Central memory CD8-positive, alpha-beta T cell (primary cell): ENCODE data around the gene DSE.

ENCODE experiments used
- ATAC-seq: fragments of 150-1000 bp; cut with Tn5 transposase; replicated peaks from 2 replicates; pipeline ENCODE4 v1.10.0; 2022; ENCODE audit warnings: mild to moderate bottlenecking, moderate FRiP score, moderate number of reproducible peaks; ENCODE audit not compliant: poor library complexity, severe bottlenecking; ENCODE audit errors: extremely low read depth
- DNase-seq, 2 donors: peaks; one replicate each; pipeline ENCODE4 v3.0.0; 2021; ENCODE audit warnings: low spot score in 2 of 2
- H3K27ac Mint-ChIP-seq: one replicate; pipeline ENCODE4 v1.8.0; 2022; ENCODE audit warnings: low read depth, mild to moderate bottlenecking, moderate library complexity, mixed read lengths
- H3K27me3 Mint-ChIP-seq: one replicate; pipeline ENCODE4 v1.8.0; 2022; ENCODE audit warnings: mixed read lengths
- H3K36me3 Mint-ChIP-seq: one replicate; pipeline ENCODE4 v1.8.0; 2022; ENCODE audit warnings: mild to moderate bottlenecking, moderate library complexity, mixed read lengths; ENCODE audit not compliant: insufficient read depth
- H3K4me1 Mint-ChIP-seq: one replicate; pipeline ENCODE4 v1.8.0; 2022; ENCODE audit warnings: mixed read lengths
- H3K4me3 Mint-ChIP-seq: one replicate; pipeline ENCODE4 v1.8.0; 2022; ENCODE audit warnings: mild to moderate bottlenecking, moderate library complexity, mixed read lengths
- H3K9me3 Mint-ChIP-seq: one replicate; pipeline ENCODE4 v1.8.0; 2022; ENCODE audit warnings: mixed read lengths

DSE gene

DNA sequence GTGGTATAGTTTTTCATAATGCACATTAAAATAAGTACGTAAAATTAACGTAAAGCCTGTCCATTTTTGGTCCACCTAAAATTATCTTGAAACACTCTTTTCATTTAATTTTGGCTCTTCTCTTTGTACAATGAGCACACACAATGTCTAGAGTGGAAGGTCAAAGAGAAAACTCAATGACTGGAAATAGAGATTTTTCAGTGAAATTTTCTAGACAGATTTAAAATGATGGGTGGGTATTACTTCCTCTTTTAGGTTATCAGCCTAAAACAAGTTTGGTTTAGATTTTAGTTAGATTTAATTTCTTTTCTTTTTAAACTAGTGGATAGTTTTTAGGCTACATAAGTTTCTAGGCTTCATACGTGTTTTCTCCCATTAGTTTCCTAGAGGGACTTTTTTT is 24.9 kb downstream of the DSE start:
- Mint-ChIP-seq H3K4me1 (peaks cover 15% of the 10 kb centered on the region), H3K9me3 (no peaks in the 10 kb centered on the region), H3K4me3 (no peak overlapping the region), H3K27ac (no peak overlapping the region), H3K27me3 (no peaks in the 10 kb centered on the region), H3K36me3 (no peaks in the 10 kb centered on the region)
- ATAC-seq (no peak), DNase-seq (no peak)

DNA sequence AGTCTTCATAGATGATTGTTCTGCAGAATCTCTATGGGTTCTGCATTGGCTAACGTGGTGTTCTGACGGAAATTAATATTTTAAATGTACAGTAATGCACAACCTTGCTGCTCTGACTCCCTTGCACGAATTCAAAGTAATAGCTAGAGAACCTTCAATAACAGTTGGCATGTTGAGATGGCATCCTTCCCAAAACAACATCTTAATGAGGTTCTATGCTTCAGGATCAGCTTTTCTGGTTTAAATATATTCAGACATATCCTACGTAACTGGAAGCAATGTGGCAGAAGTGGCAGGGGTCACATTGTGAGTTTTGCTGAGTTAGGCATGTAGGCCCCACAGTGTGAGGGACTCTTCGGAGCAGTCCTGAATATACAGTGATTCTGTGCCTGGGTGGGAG is 25.7 kb downstream of the DSE start:
- DNase-seq (no peak), ATAC-seq (no peak)
- H3K27me3 Mint-ChIP-seq, result no peaks in the 10 kb centered on the region
- H3K27ac Mint-ChIP-seq, result no peak overlapping the region
- H3K36me3 Mint-ChIP-seq, result no peaks in the 10 kb centered on the region
- H3K4me3 Mint-ChIP-seq, result no peak overlapping the region
- no peaks in the 10 kb centered on the region for H3K9me3 Mint-ChIP-seq
- H3K4me1 Mint-ChIP-seq, result peaks cover 15% of the 10 kb centered on the region

DNA sequence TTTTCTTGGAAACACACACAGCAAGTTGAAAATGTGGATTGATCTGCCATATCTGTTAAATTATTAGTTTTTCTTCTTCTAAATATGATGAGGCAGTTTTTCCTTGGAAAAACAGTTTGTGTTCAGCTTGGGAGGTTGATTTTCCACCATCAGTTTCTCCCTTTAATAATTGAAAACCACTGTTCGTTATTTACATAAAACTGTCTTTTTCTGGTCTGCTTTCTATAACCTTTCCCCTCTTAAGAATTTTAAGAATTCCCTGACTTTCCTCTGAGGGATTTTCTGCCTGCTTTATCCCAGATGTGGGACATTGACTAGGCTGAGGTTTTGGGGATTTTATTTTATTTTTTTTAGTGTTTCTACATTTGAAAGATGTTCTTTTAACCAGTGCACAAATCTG is 27.2 kb downstream of the DSE start:
- H3K4me3 Mint-ChIP-seq, result no peak overlapping the region
- no peak overlapping the region for H3K27ac Mint-ChIP-seq
- no peaks in the 10 kb centered on the region for H3K36me3 Mint-ChIP-seq
- ATAC-seq (no peak), DNase-seq (no peak)
- H3K4me1 Mint-ChIP-seq, result peaks cover 4% of the 10 kb centered on the region
- H3K27me3 Mint-ChIP-seq, result no peaks in the 10 kb centered on the region
- no peaks in the 10 kb centered on the region for H3K9me3 Mint-ChIP-seq

DNA sequence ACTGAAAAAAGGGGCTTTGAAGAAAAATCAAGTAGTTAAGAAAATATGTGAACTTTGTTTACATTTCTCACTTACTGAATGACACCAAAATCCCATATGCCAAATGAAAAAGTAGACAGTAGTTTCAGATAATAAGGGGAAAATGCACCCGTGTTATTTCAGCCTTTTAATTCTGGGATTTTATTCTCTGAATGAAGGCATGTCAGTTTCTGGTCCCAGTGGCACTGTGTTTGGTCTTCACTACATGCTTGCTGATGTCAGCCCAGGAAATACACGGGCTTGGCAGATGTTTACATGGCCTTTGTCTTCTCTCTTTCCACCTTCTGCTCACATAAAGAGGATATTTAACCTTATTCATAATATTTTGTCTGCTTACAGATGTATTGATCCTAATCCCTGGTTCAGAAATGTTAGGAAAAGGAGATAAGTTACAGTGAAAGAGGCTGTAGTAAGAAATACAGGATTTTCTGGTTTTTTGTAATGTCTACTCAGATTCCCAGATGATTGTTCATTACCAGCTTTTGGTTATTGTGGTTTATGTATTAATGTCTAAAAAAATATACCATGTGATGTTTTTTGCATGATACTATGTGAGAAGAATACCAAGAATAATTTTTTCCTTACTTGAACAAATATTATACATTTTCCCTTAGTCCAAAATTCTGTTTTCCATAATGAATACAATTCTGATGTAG is 27.7 kb downstream of the DSE start:
- Mint-ChIP-seq H3K4me1 (peaks cover 2% of the 10 kb centered on the region), H3K4me3 (no peak overlapping the region), H3K27me3 (no peaks in the 10 kb centered on the region), H3K36me3 (no peaks in the 10 kb centered on the region), H3K27ac (no peak overlapping the region), H3K9me3 (no peaks in the 10 kb centered on the region)
- ATAC-seq (no peak), DNase-seq (no peak)

DNA sequence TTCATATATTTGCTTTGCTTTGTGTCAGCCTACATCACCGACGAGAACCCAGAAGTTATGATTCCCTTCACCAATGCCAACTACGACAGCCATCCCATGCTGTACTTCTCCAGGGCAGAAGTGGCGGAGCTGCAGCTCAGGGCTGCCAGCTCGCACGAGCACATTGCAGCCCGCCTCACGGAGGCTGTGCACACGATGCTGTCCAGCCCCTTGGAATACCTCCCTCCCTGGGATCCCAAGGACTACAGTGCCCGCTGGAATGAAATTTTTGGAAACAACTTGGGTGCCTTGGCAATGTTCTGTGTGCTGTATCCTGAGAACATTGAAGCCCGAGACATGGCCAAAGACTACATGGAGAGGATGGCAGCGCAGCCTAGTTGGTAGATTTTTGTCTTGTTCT is 28.5 kb downstream of the DSE start:
- Mint-ChIP-seq H3K27me3 (no peaks in the 10 kb centered on the region), H3K27ac (no peak overlapping the region), H3K4me1 (no peaks in the 10 kb centered on the region), H3K36me3 (no peaks in the 10 kb centered on the region), H3K9me3 (no peaks in the 10 kb centered on the region), H3K4me3 (no peak overlapping the region)
- DNase-seq (no peak), ATAC-seq (no peak)

DNA sequence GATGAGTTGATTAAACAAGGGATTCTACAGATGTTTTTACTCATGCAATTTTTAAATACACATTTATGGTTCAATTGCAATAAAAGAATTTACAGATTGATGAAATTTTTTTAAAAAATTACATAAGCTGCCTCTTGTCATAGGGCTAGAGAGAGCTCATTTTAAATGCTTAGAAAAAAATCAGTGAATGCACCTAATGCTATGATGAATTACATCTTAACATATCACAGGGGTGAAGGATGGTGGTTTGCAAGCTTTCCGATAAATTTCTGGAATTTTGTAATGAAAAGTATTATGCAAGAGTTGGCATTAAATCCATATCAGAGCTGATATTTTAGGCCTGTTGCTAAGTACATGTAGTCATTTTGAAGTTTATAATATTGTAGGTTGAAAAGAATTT is 29.6 kb downstream of the DSE start:
- Mint-ChIP-seq H3K4me1 (no peaks in the 10 kb centered on the region), H3K4me3 (no peak overlapping the region), H3K36me3 (no peaks in the 10 kb centered on the region), H3K27ac (no peak overlapping the region), H3K27me3 (no peaks in the 10 kb centered on the region), H3K9me3 (no peaks in the 10 kb centered on the region)
- ATAC-seq (no peak), DNase-seq (no peak)

DNA sequence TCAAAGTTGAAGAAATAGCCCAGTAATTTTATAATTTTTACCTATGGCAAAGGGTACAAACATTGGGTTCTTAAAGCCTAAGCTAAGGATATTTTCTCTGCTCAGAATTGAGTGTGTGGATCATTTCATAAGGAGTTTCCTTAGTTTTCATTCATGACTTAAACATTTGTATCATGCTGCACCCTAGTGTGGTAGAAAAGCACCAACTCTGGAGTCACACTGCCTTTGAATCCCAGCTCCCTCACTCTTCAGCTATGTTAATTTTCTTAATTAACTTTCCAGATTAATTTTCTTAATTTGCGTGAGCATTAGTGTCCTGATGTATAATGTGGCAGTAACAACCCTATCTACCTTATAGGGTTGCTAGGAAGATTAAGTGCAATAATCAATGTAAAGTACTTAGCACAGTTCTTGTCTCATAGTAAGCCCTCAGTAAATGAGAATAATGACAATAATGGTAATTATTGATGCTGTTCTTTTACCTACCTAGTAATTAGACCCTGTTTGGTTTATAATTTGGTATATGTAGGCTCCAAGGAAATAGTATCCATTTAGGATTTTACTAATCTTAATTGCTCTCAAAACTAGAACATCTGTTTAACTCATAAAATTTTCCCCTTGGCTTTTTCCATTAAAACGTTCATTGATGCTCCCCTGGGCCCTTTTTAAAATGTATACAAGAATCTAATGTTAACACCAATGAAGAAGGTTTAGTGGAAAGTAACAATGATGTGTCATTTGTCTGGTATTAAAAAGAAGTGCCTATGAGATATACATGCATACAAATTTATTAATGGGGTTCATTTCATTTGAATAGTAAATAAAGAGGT is 31.6 kb downstream of the DSE start:
- no peak for DNase-seq
- H3K27ac Mint-ChIP-seq, result no peak overlapping the region
- no peaks in the 10 kb centered on the region for H3K36me3 Mint-ChIP-seq
- no peak for ATAC-seq
- no peak overlapping the region for H3K4me3 Mint-ChIP-seq
- H3K4me1 Mint-ChIP-seq, result no peaks in the 10 kb centered on the region
- H3K27me3 Mint-ChIP-seq, result peaks cover 10% of the 10 kb centered on the region
- H3K9me3 Mint-ChIP-seq, result no peaks in the 10 kb centered on the region

DNA sequence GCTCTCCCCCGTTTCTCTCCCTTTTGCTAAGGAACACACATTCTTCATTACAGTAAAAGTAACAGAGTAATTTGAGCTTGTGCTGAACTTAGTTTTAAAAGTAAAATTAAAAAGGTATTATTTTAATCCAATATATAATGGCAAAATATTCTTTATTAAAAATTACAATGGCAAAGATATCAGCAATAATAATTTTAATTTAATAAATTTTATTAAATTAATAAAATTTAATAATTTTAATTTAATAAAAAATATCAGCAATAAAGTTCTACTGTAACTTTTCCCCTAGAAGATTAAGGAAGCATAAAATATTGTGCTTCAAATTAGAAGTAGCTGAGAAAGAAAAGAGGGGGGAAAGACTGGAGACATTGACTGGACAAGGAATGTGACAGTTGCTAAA is 32.5 kb downstream of the DSE start:
- DNase-seq, result no peak
- no peak overlapping the region for H3K27ac Mint-ChIP-seq
- peaks cover 10% of the 10 kb centered on the region for H3K27me3 Mint-ChIP-seq
- H3K4me3 Mint-ChIP-seq, result no peak overlapping the region
- no peaks in the 10 kb centered on the region for H3K9me3 Mint-ChIP-seq
- no peaks in the 10 kb centered on the region for H3K4me1 Mint-ChIP-seq
- ATAC-seq, result no peak
- H3K36me3 Mint-ChIP-seq, result no peaks in the 10 kb centered on the region

DNA sequence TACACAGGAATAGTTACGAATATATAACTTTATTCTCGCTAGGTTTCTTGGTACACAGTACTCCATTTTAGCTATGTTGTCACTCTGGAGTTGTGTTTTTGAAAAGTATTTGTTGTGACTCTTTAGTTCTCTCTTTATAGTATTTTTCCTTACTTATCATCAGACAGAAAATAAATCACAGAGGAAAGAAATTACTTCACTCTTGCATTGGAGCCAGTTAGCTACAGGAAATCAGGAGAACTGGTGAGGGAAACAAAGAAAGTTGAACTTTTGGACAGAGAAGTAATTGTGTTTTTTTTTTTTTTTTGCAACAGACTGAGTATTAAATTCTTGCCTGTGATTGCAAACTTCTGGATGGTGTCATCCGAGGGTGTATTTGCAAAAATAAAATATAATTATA is 33.9 kb downstream of the DSE start:
- Mint-ChIP-seq H3K36me3 (no peaks in the 10 kb centered on the region), H3K4me3 (no peak overlapping the region), H3K27ac (no peak overlapping the region), H3K4me1 (no peaks in the 10 kb centered on the region), H3K27me3 (peaks cover 10% of the 10 kb centered on the region), H3K9me3 (no peaks in the 10 kb centered on the region)
- ATAC-seq, result no peak
- no peak for DNase-seq

DNA sequence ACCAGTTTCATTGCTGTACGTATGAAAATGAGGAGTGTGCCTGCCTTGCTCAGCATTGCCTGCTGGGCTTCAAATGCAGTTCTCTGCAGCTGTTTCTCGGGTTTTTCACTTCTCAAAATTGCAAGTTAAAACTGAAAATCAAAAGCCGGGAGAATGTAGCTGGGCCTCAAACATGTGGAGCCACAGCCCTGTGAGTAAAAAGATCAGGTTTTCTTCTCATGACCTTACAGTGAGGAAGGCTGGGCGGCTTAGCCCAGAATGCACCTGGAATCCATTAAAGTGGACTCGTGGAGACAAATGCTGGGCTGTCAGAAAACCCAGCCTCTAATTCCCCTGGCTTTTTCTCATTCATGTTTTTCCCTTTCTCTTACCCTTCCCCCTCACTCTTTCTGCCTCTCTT is 34.4 kb downstream of the DSE start:
- no peak overlapping the region for H3K4me3 Mint-ChIP-seq
- H3K9me3 Mint-ChIP-seq, result no peaks in the 10 kb centered on the region
- DNase-seq (no peak), ATAC-seq (no peak)
- H3K27me3 Mint-ChIP-seq, result peaks cover 10% of the 10 kb centered on the region
- H3K27ac Mint-ChIP-seq, result no peak overlapping the region
- no peaks in the 10 kb centered on the region for H3K4me1 Mint-ChIP-seq
- no peaks in the 10 kb centered on the region for H3K36me3 Mint-ChIP-seq

DNA sequence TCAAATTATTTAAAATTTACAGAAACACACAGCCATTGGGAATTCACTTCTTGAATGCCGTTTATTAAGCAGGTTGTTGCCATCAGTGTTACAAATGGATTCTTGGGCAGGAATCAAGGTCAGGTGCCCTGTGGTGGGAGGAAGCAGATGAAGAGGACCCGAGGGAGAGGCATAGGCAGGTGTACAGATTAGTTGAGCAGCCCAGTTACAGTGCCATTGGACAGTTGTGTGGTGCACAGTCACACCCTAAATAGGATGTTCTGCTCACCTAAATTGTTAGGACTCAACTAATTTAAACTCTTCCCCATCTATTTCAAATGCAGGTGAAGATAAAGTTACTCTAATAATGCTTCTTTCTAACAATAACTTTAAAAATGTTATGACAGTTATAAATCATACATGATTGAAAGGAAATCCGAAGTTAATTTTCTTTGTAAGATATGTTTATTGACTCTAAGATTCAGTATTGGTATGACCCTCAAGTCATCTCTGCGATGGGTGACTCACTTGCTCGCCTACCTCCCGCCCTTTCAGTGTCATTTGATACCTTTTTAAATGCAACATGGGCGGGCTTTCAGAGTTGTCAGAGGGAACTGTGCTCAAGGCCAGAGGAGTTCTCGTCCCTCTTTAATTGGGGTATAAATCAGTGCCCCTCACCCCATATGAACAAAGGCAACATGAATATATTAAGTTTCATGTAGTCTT is 35.1 kb downstream of the DSE start:
- no peak overlapping the region for H3K4me3 Mint-ChIP-seq

DNA sequence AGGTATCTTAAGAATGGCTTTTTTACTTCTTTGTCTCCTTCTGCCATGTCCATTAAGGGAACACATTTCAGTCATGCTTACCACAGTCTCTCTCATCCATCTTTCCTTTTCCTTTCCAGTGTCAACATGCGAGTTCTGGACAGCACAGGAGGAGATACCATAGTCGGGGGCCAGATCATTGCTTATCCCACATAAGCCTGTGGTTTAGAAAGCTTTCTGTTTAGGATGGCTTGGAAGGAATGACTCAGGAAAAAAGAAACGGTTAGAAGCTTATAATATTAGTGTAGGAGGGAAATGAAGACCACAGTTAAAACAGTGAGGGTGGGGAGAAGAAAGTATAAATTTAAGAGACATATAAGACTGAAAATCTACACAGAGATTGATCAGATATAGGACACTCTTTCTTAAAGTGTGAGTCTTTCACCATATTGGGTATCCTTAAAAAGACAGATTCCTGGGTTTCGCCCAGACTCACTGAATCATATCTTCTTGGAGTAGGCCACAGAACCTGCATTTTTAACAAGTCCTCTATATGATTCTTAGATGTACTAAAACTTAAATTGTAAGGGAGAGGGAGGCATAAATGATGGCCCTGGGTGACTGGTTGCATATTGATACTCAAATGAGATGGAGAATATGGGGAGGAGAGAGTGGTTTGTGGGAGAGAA is 36.1 kb downstream of the DSE start:
- Mint-ChIP-seq H3K4me3 (no peak overlapping the region), H3K27ac (no peak overlapping the region), H3K36me3 (no peaks in the 10 kb centered on the region), H3K9me3 (no peaks in the 10 kb centered on the region), H3K27me3 (peaks cover 10% of the 10 kb centered on the region), H3K4me1 (no peaks in the 10 kb centered on the region)
- no peak for DNase-seq
- ATAC-seq, result no peak

More for the DNA sequence above, 35.1 kb downstream of the DSE start:
- H3K4me1 Mint-ChIP-seq, result no peaks in the 10 kb centered on the region
- DNase-seq (no peak), ATAC-seq (no peak)
- H3K9me3 Mint-ChIP-seq, result no peaks in the 10 kb centered on the region
- no peaks in the 10 kb centered on the region for H3K36me3 Mint-ChIP-seq
- no peak overlapping the region for H3K27ac Mint-ChIP-seq
- peaks cover 10% of the 10 kb centered on the region for H3K27me3 Mint-ChIP-seq
